Right lobe of liver (tissue), 4 donors: ENCODE measurements around the gene HSD11B1L.

ENCODE experiments used
- POLR2A ChIP-seq: fragments of 450-650 bp; IDR thresholded peaks from one replicate; pipeline ENCODE4 v1.6.1; 2017; ENCODE audit warnings: antibody characterized with exemption, mild to moderate bottlenecking
- TF ChIP-seq, protein P1 (sequence below), 4 donors: fragments of 200-600 bp in 3 of 4; fragments of 450-650 bp in 1 of 4; IDR thresholded peaks; one replicate each; pipeline versions ENCODE4 v1.5.1 to v1.8.0; 2016 to 2022; ENCODE audit warnings: antibody characterized with exemption in 4 of 4, mild to moderate bottlenecking in 2 of 4
- donor health status: DM: no; HTN: no; CAD: no.
- donor health status: DM: no; HTN: no; CAD: no.
- donor health status: DM: no; HTN: yes; CAD: no.

DNA sequence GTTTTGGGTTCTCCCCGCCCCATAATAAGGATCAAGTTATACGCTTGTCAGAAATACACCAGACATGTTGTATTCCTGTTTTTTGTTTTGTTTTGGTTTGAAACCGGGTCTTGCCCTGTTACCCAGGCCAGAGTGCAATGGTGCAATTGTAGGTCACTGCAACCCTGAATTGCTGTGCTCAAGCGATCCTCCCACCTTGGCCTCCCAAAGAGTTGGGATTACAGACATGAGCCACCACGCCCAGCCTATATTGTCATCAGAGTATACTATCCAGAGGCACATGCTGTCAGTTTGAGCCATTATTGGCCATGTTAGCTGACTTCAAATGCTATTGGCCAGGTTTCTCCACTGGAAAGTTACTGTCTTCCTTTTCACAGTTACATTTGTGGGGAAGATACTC lies 48.2 kb upstream of the HSD11B1L start:
- TF ChIP-seq, protein P1, sequence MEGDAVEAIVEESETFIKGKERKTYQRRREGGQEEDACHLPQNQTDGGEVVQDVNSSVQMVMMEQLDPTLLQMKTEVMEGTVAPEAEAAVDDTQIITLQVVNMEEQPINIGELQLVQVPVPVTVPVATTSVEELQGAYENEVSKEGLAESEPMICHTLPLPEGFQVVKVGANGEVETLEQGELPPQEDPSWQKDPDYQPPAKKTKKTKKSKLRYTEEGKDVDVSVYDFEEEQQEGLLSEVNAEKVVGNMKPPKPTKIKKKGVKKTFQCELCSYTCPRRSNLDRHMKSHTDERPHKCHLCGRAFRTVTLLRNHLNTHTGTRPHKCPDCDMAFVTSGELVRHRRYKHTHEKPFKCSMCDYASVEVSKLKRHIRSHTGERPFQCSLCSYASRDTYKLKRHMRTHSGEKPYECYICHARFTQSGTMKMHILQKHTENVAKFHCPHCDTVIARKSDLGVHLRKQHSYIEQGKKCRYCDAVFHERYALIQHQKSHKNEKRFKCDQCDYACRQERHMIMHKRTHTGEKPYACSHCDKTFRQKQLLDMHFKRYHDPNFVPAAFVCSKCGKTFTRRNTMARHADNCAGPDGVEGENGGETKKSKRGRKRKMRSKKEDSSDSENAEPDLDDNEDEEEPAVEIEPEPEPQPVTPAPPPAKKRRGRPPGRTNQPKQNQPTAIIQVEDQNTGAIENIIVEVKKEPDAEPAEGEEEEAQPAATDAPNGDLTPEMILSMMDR (IDR thresholded peaks at IDR 0.05): no peak
- no peak for TF ChIP-seq POLR2A
